ENCODE measurements around the gene ANAPC16.

DNA sequence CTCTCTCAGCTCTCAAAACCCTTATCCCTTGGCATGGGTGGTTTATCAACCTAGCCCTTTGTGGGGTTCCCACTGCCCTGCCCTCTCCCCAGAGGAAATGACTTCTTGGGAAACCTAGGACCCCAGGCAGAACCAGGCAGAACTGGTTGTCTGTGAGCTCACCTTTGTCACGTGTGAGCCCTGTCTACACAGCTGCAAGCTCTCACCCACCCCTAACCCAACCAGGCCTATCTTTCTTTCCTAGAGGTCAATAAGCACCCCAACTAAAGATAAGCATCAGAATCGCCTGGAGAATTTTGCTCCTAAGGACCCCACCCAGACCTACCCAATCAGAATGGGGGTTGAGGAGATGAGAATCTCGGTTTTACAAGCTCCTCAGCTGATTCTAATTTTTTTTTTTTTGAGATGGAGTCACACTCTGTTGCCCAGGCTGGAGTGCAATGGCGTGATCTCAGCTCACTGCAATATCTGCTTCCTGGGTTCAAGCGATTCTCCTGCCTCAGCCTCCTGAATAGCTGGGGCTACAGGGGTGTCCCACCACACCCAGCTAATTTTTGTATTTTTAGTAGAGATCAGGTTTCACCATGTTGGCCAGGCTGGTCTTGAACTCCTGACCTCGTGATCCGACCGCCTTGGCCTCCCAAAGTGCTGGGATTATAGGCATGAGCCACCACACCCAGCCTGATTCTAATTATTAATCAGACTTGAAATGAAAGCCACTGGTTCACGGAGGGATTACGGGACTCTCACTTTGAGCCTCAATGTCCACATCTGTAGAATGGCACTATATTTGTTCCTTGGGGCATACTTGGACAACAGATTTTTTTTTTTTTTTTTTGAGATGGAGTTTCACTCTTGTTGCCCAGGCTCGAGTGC lies 50.4 kb downstream of the ANAPC16 start:
- TF ChIP-seq, protein P1, sequence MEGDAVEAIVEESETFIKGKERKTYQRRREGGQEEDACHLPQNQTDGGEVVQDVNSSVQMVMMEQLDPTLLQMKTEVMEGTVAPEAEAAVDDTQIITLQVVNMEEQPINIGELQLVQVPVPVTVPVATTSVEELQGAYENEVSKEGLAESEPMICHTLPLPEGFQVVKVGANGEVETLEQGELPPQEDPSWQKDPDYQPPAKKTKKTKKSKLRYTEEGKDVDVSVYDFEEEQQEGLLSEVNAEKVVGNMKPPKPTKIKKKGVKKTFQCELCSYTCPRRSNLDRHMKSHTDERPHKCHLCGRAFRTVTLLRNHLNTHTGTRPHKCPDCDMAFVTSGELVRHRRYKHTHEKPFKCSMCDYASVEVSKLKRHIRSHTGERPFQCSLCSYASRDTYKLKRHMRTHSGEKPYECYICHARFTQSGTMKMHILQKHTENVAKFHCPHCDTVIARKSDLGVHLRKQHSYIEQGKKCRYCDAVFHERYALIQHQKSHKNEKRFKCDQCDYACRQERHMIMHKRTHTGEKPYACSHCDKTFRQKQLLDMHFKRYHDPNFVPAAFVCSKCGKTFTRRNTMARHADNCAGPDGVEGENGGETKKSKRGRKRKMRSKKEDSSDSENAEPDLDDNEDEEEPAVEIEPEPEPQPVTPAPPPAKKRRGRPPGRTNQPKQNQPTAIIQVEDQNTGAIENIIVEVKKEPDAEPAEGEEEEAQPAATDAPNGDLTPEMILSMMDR (IDR thresholded peaks at IDR 0.05; ENCODE audit: insufficient read depth, low read length, poor library complexity, severe bottlenecking) = no peak
- no peak for TF ChIP-seq EZH2phosphoT487 (conservative IDR thresholded peaks at IDR 0.05; ENCODE audit: low read length)

All from SU-DHL-6 (cell line).